NK-92 (cell line): ENCODE results near the gene LDB2.

ENCODE experiments used
- DNase-seq: peaks from one replicate; lab custom pipeline; 2025; ENCODE audit not compliant: unreplicated experiment; lab: John Stamatoyannopoulos, UW

LDB2 gene

GRCh38 chr4:16692046-16692445 lies 206.4 kb downstream of the LDB2 start:
- no peak for DNase-seq

GRCh38 chr4:16691450-16691849 lies 207.0 kb downstream of the LDB2 start:
- no peak for DNase-seq

- DNase-seq = no peak
Observed at GRCh38 chr4:16687845-16688244, 210.6 kb downstream of the LDB2 start.

- DNase-seq = no peak
Observed at GRCh38 chr4:16687011-16687410, 211.4 kb downstream of the LDB2 start.

GRCh38 chr4:16686195-16686594 lies 212.2 kb downstream of the LDB2 start:
- no peak for DNase-seq

GRCh38 chr4:16685536-16685935 lies 212.9 kb downstream of the LDB2 start:
- no peak for DNase-seq

GRCh38 chr4:16684935-16685334 lies 213.5 kb downstream of the LDB2 start:
- no peak for DNase-seq

GRCh38 chr4:16684097-16684496 lies 214.3 kb downstream of the LDB2 start:
- no peak for DNase-seq

- DNase-seq = no peak
Observed at GRCh38 chr4:16682975-16683374, 215.5 kb downstream of the LDB2 start.

- DNase-seq = no peak
Observed at GRCh38 chr4:16677001-16677944, 221.2 kb downstream of the LDB2 start.

GRCh38 chr4:16676230-16676770 lies 222.1 kb downstream of the LDB2 start:
- DNase-seq = no peak

GRCh38 chr4:16674082-16674481 lies 224.4 kb downstream of the LDB2 start:
- no peak for DNase-seq

- DNase-seq = no peak
Observed at GRCh38 chr4:16672421-16672820, 226.0 kb downstream of the LDB2 start.

GRCh38 chr4:16671741-16672140 lies 226.7 kb downstream of the LDB2 start:
- no peak for DNase-seq

- DNase-seq = no peak
Observed at GRCh38 chr4:16670727-16671126, 227.7 kb downstream of the LDB2 start.

GRCh38 chr4:16669036-16669435 lies 229.4 kb downstream of the LDB2 start:
- DNase-seq = no peak

GRCh38 chr4:16668488-16668887 lies 230.0 kb downstream of the LDB2 start:
- DNase-seq = no peak

GRCh38 chr4:16667464-16667863 lies 231.0 kb downstream of the LDB2 start:
- DNase-seq = no peak

GRCh38 chr4:16665942-16666551 lies 232.4 kb downstream of the LDB2 start:
- no peak for DNase-seq

GRCh38 chr4:16663732-16664131 lies 234.7 kb downstream of the LDB2 start:
- DNase-seq = no peak

GRCh38 chr4:16663307-16663706 lies 235.1 kb downstream of the LDB2 start:
- DNase-seq = no peak

- DNase-seq = no peak
Observed at GRCh38 chr4:16661813-16662212, 236.6 kb downstream of the LDB2 start.
